Purkinje cell (primary cell): ENCODE measurements around the gene TRIM15. TPM values are rescaled to one million over a fixed set of nuclear protein-coding genes. Genes with fewer than 3 reads are reported as not detected.

Experiments
- polyA plus RNA-seq: library from polyadenylated mRNA; unstranded; fragments of >200 nt; fragmentation: Nextera tagmentation; gene quantifications from 2 replicates; pipeline ENCODE4 v1.2.1, GENCODE V29; 2014

The TRIM15 gene
- polyA plus RNA-seq = not detected in 2 replicates

DNA sequence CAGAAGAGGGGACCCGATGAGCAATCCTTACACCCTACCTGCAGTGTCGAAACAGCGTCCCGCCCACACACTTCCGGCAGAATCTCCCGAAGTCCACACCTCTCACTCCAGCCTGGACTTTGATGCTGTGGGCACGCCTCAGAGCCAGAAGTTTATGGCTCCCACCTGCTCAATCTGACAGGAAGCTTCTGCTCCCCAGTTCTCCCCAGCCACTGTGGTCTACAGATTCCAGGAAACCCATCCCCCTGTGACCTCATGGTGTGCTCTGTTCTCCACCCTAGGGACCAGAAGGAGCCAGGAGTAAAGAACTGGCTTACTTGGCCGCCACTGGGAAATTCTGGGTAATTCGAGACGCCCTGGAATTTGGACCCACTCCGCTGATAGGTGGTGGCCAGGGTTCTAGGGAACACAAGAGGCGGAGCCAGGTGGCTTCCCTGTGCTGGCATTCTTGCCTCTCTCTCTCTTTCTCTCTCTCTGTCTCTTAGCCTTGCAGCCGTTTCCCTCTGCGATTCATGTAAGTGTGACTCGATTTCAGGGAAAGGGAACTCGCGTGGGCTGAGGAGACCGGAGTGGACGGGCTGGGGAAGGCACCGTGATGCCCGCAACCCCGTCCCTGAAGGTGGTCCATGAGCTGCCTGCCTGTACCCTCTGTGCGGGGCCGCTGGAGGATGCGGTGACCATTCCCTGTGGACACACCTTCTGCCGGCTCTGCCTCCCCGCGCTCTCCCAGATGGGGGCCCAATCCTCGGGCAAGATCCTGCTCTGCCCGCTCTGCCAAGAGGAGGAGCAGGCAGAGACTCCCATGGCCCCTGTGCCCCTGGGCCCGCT, at the start of gene TRIM15:
Gene TRIM15, plus strand, starts transcription at position 457 of the 828 bp plus-strand sequence. Its CDS starts 139 bp downstream, at position 596.

GRCh38 chr6:30135757-30136156, 27.6 kb upstream of the TRIM15 start, which contains the start of gene TRIM40:
TSS of gene TRIM40 (plus strand) at chr6:30136140. CDS start at chr6:30137037, 897 bp downstream.

GRCh38 chr6:30160785-30161531, 2.4 kb upstream of the TRIM15 start, which contains the start of gene TRIM10:
TSS of gene TRIM10 (minus strand) at chr6:30161211. CDS start at chr6:30160858, 353 bp downstream.

GRCh38 chr6:30212865-30213666, 49.7 kb downstream of the TRIM15 start, which contains the start of gene TRIM26:
TSS of gene TRIM26 (minus strand) at chr6:30213406. CDS start at chr6:30199103, 14,303 bp downstream.

Other genes starting within 250 kb of the TRIM15 start
- 9.9 and 13.0 TPM in 2 replicates for gene HLA-A, start 221.0 kb upstream of the TRIM15 start, polyA plus RNA-seq
- 33.7 and 36.2 TPM in 2 replicates for gene POLR1H, start 102.3 kb upstream of the TRIM15 start, polyA plus RNA-seq
- gene PPP1R11, start 96.3 kb upstream of the TRIM15 start, polyA plus RNA-seq = 32.6 and 42.3 TPM in 2 replicates
- 1.2 TPM in 1 of 2 replicates, not detected in the other for gene RNF39, start 87.8 kb upstream of the TRIM15 start, polyA plus RNA-seq
- gene TRIM31, start 50.5 kb upstream of the TRIM15 start, polyA plus RNA-seq = not detected in 2 replicates
- not detected in 2 replicates for gene TRIM40, start 27.4 kb upstream of the TRIM15 start, polyA plus RNA-seq
- not detected in 2 replicates for gene TRIM10, start 2.3 kb upstream of the TRIM15 start, polyA plus RNA-seq
- 3.3 and 7.5 TPM in 2 replicates for gene TRIM26, start 49.9 kb downstream of the TRIM15 start, polyA plus RNA-seq
- 1.7 and 2.1 TPM in 2 replicates for gene TRIM39, start 163.4 kb downstream of the TRIM15 start, polyA plus RNA-seq
- gene RPP21, start 181.6 kb downstream of the TRIM15 start, polyA plus RNA-seq = 76.2 and 114 TPM in 2 replicates